Peyer's patch (tissue), 4 donors: ENCODE measurements around the gene SLC25A6.

Experiments used
- POLR2A ChIP-seq, 2 donors: fragments of 450-650 bp; IDR thresholded peaks; one replicate each; pipeline ENCODE4 v1.5.1; 2017; ENCODE audit warnings: antibody characterized with exemption in 2 of 2, mild to moderate bottlenecking in 2 of 2, moderate library complexity in 2 of 2
- TF ChIP-seq, protein P1 (sequence below), 6 experiments: fragments of 450-650 bp in 4 of 6; fragments of 200-600 bp in 2 of 6; sonication (generic) in 1 of 6; IDR thresholded peaks; one replicate each; pipeline ENCODE4 v1.5.1; 2017 to 2019; ENCODE audit warnings: antibody characterized with exemption in 6 of 6, mild to moderate bottlenecking in 3 of 6, moderate library complexity in 1 of 6

DNA sequence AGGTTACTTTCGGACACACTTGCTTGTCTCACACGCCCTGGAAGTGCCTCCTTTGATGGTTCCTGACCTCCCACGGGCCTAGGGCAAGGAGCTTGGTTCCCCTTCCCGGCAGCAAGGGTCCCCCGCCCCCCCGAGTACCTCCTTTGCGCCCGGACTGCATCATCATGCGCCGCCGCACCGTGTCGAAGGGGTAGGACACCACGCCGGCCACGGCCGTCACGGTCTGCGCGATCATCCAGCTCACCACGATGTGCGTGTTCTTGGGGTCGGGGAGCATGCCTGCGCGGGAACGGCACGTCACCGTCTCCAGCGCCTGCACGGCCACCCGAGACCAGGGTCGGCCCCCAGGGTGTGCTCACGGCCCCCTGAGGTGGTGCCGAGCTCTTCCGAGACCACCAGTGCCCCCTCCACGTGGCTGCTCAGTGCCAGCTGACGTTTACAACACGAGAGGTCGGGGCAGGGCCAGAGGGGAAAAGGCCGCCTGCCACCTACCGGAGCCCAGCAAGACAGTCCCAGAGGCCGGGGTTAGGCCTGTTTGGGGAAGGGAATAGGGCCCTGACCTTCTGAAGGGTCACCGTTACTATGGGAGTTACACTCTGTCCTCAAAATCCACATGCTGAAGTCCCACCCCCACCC is 4.7 kb downstream of the SLC25A6 start:
- TF ChIP-seq, protein P1, sequence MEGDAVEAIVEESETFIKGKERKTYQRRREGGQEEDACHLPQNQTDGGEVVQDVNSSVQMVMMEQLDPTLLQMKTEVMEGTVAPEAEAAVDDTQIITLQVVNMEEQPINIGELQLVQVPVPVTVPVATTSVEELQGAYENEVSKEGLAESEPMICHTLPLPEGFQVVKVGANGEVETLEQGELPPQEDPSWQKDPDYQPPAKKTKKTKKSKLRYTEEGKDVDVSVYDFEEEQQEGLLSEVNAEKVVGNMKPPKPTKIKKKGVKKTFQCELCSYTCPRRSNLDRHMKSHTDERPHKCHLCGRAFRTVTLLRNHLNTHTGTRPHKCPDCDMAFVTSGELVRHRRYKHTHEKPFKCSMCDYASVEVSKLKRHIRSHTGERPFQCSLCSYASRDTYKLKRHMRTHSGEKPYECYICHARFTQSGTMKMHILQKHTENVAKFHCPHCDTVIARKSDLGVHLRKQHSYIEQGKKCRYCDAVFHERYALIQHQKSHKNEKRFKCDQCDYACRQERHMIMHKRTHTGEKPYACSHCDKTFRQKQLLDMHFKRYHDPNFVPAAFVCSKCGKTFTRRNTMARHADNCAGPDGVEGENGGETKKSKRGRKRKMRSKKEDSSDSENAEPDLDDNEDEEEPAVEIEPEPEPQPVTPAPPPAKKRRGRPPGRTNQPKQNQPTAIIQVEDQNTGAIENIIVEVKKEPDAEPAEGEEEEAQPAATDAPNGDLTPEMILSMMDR (IDR thresholded peaks at IDR 0.05), result no peak
- no peak for TF ChIP-seq POLR2A (IDR thresholded peaks at IDR 0.05)
